Parathyroid adenoma (tissue), 2 donors: Measurements from ENCODE around the gene AKR1C2.
"Not testable (repeated sequence)": the region's sequence is repeated elsewhere in the genome, so short reads cannot be mapped to it uniquely, and the experiment has no call there.

Experiments
- H2AFZ ChIP-seq: fragments of 300-600 bp; sonication (generic); one replicate; pipeline ENCODE4 v1.7.0; 2017; ENCODE audit warnings: antibody characterized with exemption, mild to moderate bottlenecking
- H3K27ac ChIP-seq: fragments of 300-600 bp; sonication (generic); one replicate; pipeline ENCODE4 v1.7.0; 2017
- H3K27me3 ChIP-seq: fragments of 300-600 bp; sonication (generic); one replicate; pipeline ENCODE4 v1.7.0; 2017; ENCODE audit warnings: low read length; ENCODE audit not compliant: control insufficient read depth, insufficient read depth
- H3K36me3 ChIP-seq: fragments of 300-600 bp; sonication (generic); one replicate; pipeline ENCODE4 v1.7.0; 2017; ENCODE audit warnings: low read length; ENCODE audit not compliant: control insufficient read depth, insufficient read depth
- H3K4me1 ChIP-seq: fragments of 300-600 bp; sonication (generic); one replicate; pipeline ENCODE4 v1.7.0; 2017; ENCODE audit warnings: control low read depth
- H3K4me2 ChIP-seq: fragments of 300-600 bp; sonication (generic); one replicate; pipeline ENCODE4 v1.7.0; 2017; ENCODE audit warnings: low read length
- H3K4me3 ChIP-seq: fragments of 300-600 bp; sonication (generic); one replicate; pipeline ENCODE4 v1.7.0; 2017; ENCODE audit warnings: low read depth, low read length
- H3K79me2 ChIP-seq: fragments of 300-600 bp; sonication (generic); one replicate; pipeline ENCODE4 v1.7.0; 2017; ENCODE audit warnings: control low read depth
- H3K9ac ChIP-seq: fragments of 300-600 bp; sonication (generic); one replicate; pipeline ENCODE4 v1.7.0; 2017; ENCODE audit warnings: mild to moderate bottlenecking
- H3K9me3 ChIP-seq: fragments of 300-600 bp; sonication (generic); one replicate; pipeline ENCODE4 v1.7.0; 2017; ENCODE audit warnings: low read length; ENCODE audit not compliant: control insufficient read depth
- CTCF ChIP-seq: fragments of 300-600 bp; sonication (generic); IDR thresholded peaks from one replicate; pipeline ENCODE4 v1.7.0; 2017; ENCODE audit warnings: antibody characterized with exemption, mild to moderate bottlenecking
- donor health status: primary hyperparathyroidism.

AKR1C2 gene

GRCh38 chr10:5034588-5034987 lies 30.9 kb upstream of the AKR1C2 start:
- no peak for TF ChIP-seq CTCF
- H2AFZ ChIP-seq = no peak overlapping the region
- H3K9ac ChIP-seq = no peak overlapping the region
- no peak overlapping the region for H3K4me3 ChIP-seq
- no peaks in the 10 kb centered on the region for H3K36me3 ChIP-seq
- peaks cover 4% of the 10 kb centered on the region for H3K9me3 ChIP-seq
- H3K4me2 ChIP-seq = no peak overlapping the region
- no peaks in the 10 kb centered on the region for H3K79me2 ChIP-seq
- no peaks in the 10 kb centered on the region for H3K4me1 ChIP-seq
- no peak overlapping the region for H3K27ac ChIP-seq
- no peaks in the 10 kb centered on the region for H3K27me3 ChIP-seq

DNA sequence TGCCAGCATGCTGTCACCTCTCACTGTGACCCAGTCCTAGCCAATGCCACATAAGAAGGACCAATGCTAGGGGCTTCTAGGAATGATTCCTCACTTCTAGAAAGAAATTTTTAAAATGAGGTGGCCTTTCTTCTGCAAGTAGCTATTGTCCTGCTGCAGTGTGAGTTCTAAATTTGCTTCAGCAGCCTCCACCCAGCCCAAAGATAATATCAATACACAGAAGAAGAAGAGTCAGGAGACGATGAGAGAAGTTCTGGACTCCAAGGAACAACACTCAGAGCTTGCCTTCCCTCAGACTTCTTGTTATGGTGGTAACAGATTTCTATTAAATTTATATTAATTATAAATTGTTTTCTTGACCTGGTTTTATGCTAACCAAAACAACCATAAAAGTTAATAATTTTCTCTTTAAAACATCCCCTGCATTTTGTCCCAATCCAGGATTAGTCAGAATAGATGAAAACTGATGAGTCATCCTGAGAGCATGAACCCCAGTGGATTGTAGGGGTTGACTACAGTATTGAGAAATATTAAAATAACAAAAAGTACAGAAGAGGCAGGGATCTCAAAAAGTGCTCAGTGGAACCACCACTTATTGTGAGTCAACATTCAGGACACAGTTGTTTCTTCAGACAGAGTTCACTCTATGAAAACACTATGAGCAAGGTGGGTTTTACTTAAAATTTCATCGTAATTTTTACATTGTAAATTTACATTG lies 29.6 kb upstream of the AKR1C2 start:
- H3K9me3 ChIP-seq = peaks cover 4% of the 10 kb centered on the region
- no peaks in the 10 kb centered on the region for H3K4me1 ChIP-seq
- no peak overlapping the region for H2AFZ ChIP-seq
- no peak overlapping the region for H3K4me2 ChIP-seq
- no peaks in the 10 kb centered on the region for H3K36me3 ChIP-seq
- TF ChIP-seq CTCF = no peak
- no peaks in the 10 kb centered on the region for H3K27me3 ChIP-seq
- H3K4me3 ChIP-seq = no peak overlapping the region
- no peaks in the 10 kb centered on the region for H3K79me2 ChIP-seq
- no peak overlapping the region for H3K9ac ChIP-seq
- no peak overlapping the region for H3K27ac ChIP-seq

DNA sequence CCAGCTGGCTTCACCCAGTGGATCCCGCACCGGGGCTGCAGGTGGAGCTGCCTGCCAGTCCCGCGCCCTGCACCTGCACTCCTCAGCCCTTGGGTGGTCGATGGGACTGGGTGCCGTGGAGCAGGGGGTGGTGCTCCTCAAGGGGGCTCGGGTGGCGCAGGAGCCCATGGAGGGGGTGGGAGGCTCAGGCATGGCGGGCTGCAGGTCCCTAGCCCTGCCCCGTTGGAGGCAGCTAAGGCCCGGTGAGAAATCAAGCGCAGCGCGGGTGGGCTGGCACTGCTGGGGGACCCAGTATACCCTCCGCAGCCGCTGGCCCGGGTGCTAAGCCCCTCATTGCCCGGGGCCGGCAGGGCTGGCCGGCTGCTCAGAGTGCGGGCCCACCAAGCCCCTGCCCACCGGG lies 28.8 kb upstream of the AKR1C2 start:
- H3K36me3 ChIP-seq, H2AFZ ChIP-seq, H3K9ac ChIP-seq, H3K27ac ChIP-seq, H3K27me3 ChIP-seq, H3K79me2 ChIP-seq, H3K9me3 ChIP-seq, H3K4me1 ChIP-seq, H3K4me2 ChIP-seq, H3K4me3 ChIP-seq: not testable (repeated sequence)

DNA sequence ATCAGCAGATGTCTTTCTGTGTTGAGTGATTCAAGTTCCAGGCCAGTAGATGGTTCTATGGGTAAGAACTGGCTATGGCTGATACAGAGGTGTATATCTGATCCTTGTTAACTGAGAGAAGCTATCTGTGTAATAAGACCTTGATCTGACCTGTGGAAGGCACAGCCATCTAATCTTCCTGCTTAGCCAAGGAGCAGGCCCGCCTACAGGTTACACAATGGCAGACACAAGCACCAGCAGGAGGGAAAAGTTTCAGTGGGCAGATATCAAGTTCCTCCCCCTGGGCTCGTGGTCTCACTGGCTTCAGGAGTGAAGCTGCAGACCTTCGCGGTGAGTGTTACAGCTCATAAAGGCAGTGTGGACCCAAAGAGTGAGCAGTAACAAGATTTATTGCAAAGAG lies 27.9 kb upstream of the AKR1C2 start:
- H3K79me2 ChIP-seq, H3K4me2 ChIP-seq, H3K4me3 ChIP-seq, H3K36me3 ChIP-seq, H3K27me3 ChIP-seq, H3K9me3 ChIP-seq, H2AFZ ChIP-seq, H3K27ac ChIP-seq, H3K4me1 ChIP-seq, H3K9ac ChIP-seq: not testable (repeated sequence)

DNA sequence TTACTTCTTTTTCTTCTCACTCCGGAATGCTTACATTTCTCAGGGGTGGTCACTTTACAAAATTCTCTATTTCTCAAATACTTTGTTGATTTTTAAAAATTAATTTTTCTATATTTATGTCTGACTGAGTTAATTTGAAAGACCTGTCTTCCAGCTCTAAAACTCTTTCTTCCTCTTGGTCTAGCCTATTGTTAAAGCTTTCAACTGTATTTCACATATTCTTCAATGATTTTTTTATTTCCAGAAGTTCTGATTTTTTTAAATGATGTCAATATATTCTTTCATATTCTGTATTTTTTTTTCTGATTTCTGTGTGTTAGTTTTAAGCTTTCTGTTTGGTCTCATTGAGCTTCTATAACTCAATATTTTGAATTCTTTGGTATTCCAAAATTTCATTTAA lies 27.3 kb upstream of the AKR1C2 start:
- Histone ChIP-seq H3K9ac (no peak overlapping the region), H3K79me2 (no peaks in the 10 kb centered on the region), H3K4me1 (no peaks in the 10 kb centered on the region), H3K4me2 (no peak overlapping the region), H3K27me3 (no peaks in the 10 kb centered on the region), H3K9me3 (peaks cover 4% of the 10 kb centered on the region), H3K36me3 (no peaks in the 10 kb centered on the region), H3K4me3 (peak overlapping the region; percentile 11), H2AFZ (no peak overlapping the region), H3K27ac (no peak overlapping the region)
- no peak for TF ChIP-seq CTCF

GRCh38 chr10:5025461-5025881 lies 21.8 kb upstream of the AKR1C2 start:
- H3K4me1 ChIP-seq = not testable (repeated sequence)

More at GRCh38 chr10:5025461-5025881, 21.8 kb upstream of the AKR1C2 start:
- H3K27ac ChIP-seq, H3K27me3 ChIP-seq, H3K4me2 ChIP-seq, H3K9ac ChIP-seq, H3K4me3 ChIP-seq, H3K36me3 ChIP-seq, H3K79me2 ChIP-seq, H3K9me3 ChIP-seq: not testable (repeated sequence)
- peak overlapping the region; percentile 22 for H2AFZ ChIP-seq
